Measurements from ENCODE around the gene MXI1. TPM values are rescaled to one million over a fixed set of nuclear protein-coding genes. Genes with fewer than 3 reads are reported as not detected.

The MXI1 gene
- total and polyA plus RNA-seq, 2 of the 4 experiments (the other 2 are of a cell fraction), result 7.2 to 11.8 TPM

DNA sequence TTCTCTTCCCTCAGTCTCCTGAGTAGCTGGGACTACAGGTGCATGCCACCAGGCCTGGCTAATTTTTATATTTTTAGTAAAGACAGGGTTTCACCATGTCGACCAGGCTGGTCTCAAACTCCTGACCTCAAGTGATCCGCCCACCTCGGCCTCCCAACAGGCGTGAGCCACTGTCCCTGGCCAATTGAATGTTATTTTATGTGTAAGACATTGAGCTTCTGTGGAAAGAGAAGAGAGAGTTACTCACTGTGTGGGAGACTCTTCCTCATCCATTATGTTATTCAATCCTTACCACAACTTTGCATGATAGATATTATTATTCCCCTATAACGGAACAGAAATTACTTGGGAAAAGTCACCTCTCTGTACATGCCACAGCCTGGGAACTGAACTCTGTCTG is 32.6 kb upstream of the MXI1 start:
- Histone ChIP-seq H4K5ac (ENCODE audit: low read depth, low read length) (no peak overlapping the region), H3K79me1 (ENCODE audit: low read depth in 1 of 2, low read length in 2 of 2) (no peaks in the 10 kb centered on the region), H3K4me3 (ENCODE audit: insufficient read depth, low read depth, low read length) (no peak overlapping the region), H2AFZ (replicated peaks; ENCODE audit: low read length, poor library complexity) (no peak overlapping the region), H2BK15ac (ENCODE audit: low read depth, low read length) (no peak overlapping the region), H3K4ac (ENCODE audit: low read depth, low read length) (no peak overlapping the region), H2AK5ac (ENCODE audit: low read depth, low read length) (no peak overlapping the region), H3K4me1 (ENCODE audit: control insufficient read depth, insufficient read depth, low read length) (no peaks in the 10 kb centered on the region), H2AK9ac (replicated peaks; ENCODE audit: low read depth, low read length, poor library complexity) (no peak overlapping the region), H4K91ac (ENCODE audit: insufficient read depth, low read depth, low read length) (no peak overlapping the region), H3K18ac (ENCODE audit: low read depth, low read length) (no peak overlapping the region), H3K36me3 (ENCODE audit: control insufficient read depth, insufficient read depth, low read length) (no peaks in the 10 kb centered on the region), H3K27me3 (ENCODE audit: control insufficient read depth, insufficient read depth, low read length) (peaks cover 26% of the 10 kb centered on the region), H2BK5ac (ENCODE audit: low read depth, low read length, poor library complexity, severe bottlenecking) (no peak overlapping the region), H3K4me2 (ENCODE audit: low read depth, low read length) (no peak overlapping the region), H3K27ac (ENCODE audit: insufficient read depth, low read length) (no peak overlapping the region), H2BK120ac (ENCODE audit: low read depth, low read length) (no peak overlapping the region), H3K9me3 (ENCODE audit: control insufficient read depth, insufficient read depth, low read length) (no peaks in the 10 kb centered on the region), H3K9ac (ENCODE audit: low read depth, low read length) (no peak overlapping the region), H4K8ac (ENCODE audit: low read depth in 2 of 2, low read length in 2 of 2) (no peak overlapping the region), H3K56ac (ENCODE audit: extremely low read depth, insufficient read depth, low read length) (no peak overlapping the region), H3K9me1 (ENCODE audit: insufficient read depth, low read length) (no peaks in the 10 kb centered on the region), H3K23ac (ENCODE audit: low read depth, low read length) (no peak overlapping the region), H2BK20ac (ENCODE audit: low read depth, low read length) (no peak overlapping the region), H3K14ac (replicated peaks; ENCODE audit: low read depth, low read length) (no peak overlapping the region), H4K20me1 (ENCODE audit: insufficient read depth, low read length) (no peaks in the 10 kb centered on the region)
- ChIA-PET CTCF (interaction anchor here (0.6 kb wide), 1 partner anchor 34 kb away, joined by 3 read pairs; no protein-coding TSS in a partner anchor), POLR2A (ENCODE audit: unreplicated experiment) (no interaction called here)
- in situ Hi-C loops (cut with MboI; ENCODE audit: low sequenced_read_pairs), result no loop called here
- TF ChIP-seq, protein P1, sequence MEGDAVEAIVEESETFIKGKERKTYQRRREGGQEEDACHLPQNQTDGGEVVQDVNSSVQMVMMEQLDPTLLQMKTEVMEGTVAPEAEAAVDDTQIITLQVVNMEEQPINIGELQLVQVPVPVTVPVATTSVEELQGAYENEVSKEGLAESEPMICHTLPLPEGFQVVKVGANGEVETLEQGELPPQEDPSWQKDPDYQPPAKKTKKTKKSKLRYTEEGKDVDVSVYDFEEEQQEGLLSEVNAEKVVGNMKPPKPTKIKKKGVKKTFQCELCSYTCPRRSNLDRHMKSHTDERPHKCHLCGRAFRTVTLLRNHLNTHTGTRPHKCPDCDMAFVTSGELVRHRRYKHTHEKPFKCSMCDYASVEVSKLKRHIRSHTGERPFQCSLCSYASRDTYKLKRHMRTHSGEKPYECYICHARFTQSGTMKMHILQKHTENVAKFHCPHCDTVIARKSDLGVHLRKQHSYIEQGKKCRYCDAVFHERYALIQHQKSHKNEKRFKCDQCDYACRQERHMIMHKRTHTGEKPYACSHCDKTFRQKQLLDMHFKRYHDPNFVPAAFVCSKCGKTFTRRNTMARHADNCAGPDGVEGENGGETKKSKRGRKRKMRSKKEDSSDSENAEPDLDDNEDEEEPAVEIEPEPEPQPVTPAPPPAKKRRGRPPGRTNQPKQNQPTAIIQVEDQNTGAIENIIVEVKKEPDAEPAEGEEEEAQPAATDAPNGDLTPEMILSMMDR (conservative IDR thresholded peaks at IDR 0.05; ENCODE audit: low read depth, low read length), result no peak
- TF ChIP-seq MXI1 (IDR thresholded peaks at IDR 0.05; ENCODE audit: borderline replicate concordance, low read depth, low read length), result no peak
- TF ChIP-seq CHD1 (IDR thresholded peaks at IDR 0.05; ENCODE audit: low read depth, low read length), result no peak
- TF ChIP-seq RCOR1 (IDR thresholded peaks at IDR 0.05; ENCODE audit: insufficient replicate concordance, low read length), result no peak
- TF ChIP-seq POLR2A (IDR thresholded peaks at IDR 0.05; ENCODE audit: low read depth, low read length), result no peak
- TF ChIP-seq NFE2L2 (IDR thresholded peaks at IDR 0.05; ENCODE audit: low read depth, low read length), result no peak
- no peak for TF ChIP-seq SMC3 (IDR thresholded peaks at IDR 0.05; ENCODE audit: low read depth, low read length)
- TF ChIP-seq FOS (IDR thresholded peaks at IDR 0.05; ENCODE audit: low read depth, low read length), result no peak
- no peak for TF ChIP-seq MAFK (IDR thresholded peaks at IDR 0.05; ENCODE audit: low read depth, low read length)
- no peak for TF ChIP-seq RAD21 (IDR thresholded peaks at IDR 0.05; ENCODE audit: low read length)
- no peak for TF ChIP-seq BHLHE40 (IDR thresholded peaks at IDR 0.05; ENCODE audit: low read depth, low read length)
- TF ChIP-seq, protein P2, sequence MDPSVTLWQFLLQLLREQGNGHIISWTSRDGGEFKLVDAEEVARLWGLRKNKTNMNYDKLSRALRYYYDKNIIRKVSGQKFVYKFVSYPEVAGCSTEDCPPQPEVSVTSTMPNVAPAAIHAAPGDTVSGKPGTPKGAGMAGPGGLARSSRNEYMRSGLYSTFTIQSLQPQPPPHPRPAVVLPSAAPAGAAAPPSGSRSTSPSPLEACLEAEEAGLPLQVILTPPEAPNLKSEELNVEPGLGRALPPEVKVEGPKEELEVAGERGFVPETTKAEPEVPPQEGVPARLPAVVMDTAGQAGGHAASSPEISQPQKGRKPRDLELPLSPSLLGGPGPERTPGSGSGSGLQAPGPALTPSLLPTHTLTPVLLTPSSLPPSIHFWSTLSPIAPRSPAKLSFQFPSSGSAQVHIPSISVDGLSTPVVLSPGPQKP (IDR thresholded peaks at IDR 0.05; ENCODE audit: borderline replicate concordance, low read depth, low read length), result no peak
- TF ChIP-seq, protein P3, sequence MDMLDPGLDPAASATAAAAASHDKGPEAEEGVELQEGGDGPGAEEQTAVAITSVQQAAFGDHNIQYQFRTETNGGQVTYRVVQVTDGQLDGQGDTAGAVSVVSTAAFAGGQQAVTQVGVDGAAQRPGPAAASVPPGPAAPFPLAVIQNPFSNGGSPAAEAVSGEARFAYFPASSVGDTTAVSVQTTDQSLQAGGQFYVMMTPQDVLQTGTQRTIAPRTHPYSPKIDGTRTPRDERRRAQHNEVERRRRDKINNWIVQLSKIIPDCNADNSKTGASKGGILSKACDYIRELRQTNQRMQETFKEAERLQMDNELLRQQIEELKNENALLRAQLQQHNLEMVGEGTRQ (IDR thresholded peaks at IDR 0.05; ENCODE audit: low read depth, low read length), result no peak
- TF ChIP-seq RFX5 (IDR thresholded peaks at IDR 0.05; ENCODE audit: low read depth, low read length), result no peak
- no peak for TF ChIP-seq MAZ (IDR thresholded peaks at IDR 0.05; ENCODE audit: borderline replicate concordance, low read depth, low read length)
- TF ChIP-seq CEBPB (IDR thresholded peaks at IDR 0.05; ENCODE audit: low read depth, low read length), result no peak
- intact Hi-C loops (cut with micrococcal nuclease), result no loop called here
- dilution Hi-C loops (cut with HindIII; ENCODE audit: low sequenced_read_pairs, unreplicated experiment), result no loop called here
- WGBS, 2 experiments (ENCODE audit: extremely low coverage in 2 of 2, insufficient read length in 1 of 2), result no CpG with 5 or more reads among the region's 5 CpGs
- no peak for ATAC-seq (ENCODE audit: low read depth)
- no TSS peak for BruUV-seq (replicated peaks)
- no peak for DNase-seq
